ENCODE results near the gene NCKAP5.

The NCKAP5 gene

GRCh38 chr2:133526530-133527300 lies 41.5 kb downstream of the NCKAP5 start:
- no peak overlapping the region for H3K27ac ChIP-seq (replicated peaks)
- DNase-seq (ENCODE audit: low read depth in 1 of 2, low spot score in 1 of 2) = no peak
- no peaks in the 10 kb centered on the region for H3K27me3 ChIP-seq (ENCODE audit: insufficient read depth, poor library complexity, severe bottlenecking)
- no peak for TF ChIP-seq CTCF (IDR thresholded peaks at IDR 0.05; ENCODE audit: insufficient read depth, low read length)
- TF ChIP-seq POLR2AphosphoS5 (IDR thresholded peaks at IDR 0.05; ENCODE audit: low read depth) = no peak
- no peak for TF ChIP-seq SPI1 (IDR thresholded peaks at IDR 0.05; ENCODE audit: borderline replicate concordance, low read depth)
- TF ChIP-seq GABPA (IDR thresholded peaks at IDR 0.05; ENCODE audit: low read depth) = no peak
- TF ChIP-seq REST (IDR thresholded peaks at IDR 0.05; ENCODE audit: insufficient replicate concordance, low read depth) = no peak
- H3K4me3 ChIP-seq (replicated peaks; ENCODE audit: insufficient read depth, low read length) = no peak overlapping the region

- no peak overlapping the region for H3K27ac ChIP-seq (replicated peaks)
- no peak for TF ChIP-seq REST (IDR thresholded peaks at IDR 0.05; ENCODE audit: insufficient replicate concordance, low read depth)
- TF ChIP-seq CTCF (IDR thresholded peaks at IDR 0.05; ENCODE audit: insufficient read depth, low read length) = no peak
- no peak for TF ChIP-seq SPI1 (IDR thresholded peaks at IDR 0.05; ENCODE audit: borderline replicate concordance, low read depth)
- TF ChIP-seq POLR2AphosphoS5 (IDR thresholded peaks at IDR 0.05; ENCODE audit: low read depth) = no peak
- no peak for TF ChIP-seq GABPA (IDR thresholded peaks at IDR 0.05; ENCODE audit: low read depth)
- DNase-seq (ENCODE audit: low read depth in 1 of 2, low spot score in 1 of 2) = no peak
- no peaks in the 10 kb centered on the region for H3K27me3 ChIP-seq (ENCODE audit: insufficient read depth, poor library complexity, severe bottlenecking)
- no peak overlapping the region for H3K4me3 ChIP-seq (replicated peaks; ENCODE audit: insufficient read depth, low read length)
These were observed 42.4 kb downstream of the NCKAP5 start for GRCh38 chr2:133525613-133526529.

GRCh38 chr2:133525090-133525489 lies 43.2 kb downstream of the NCKAP5 start:
- H3K27me3 ChIP-seq (ENCODE audit: insufficient read depth, poor library complexity, severe bottlenecking) = no peaks in the 10 kb centered on the region

More at GRCh38 chr2:133525090-133525489, 43.2 kb downstream of the NCKAP5 start:
- TF ChIP-seq CTCF (IDR thresholded peaks at IDR 0.05; ENCODE audit: insufficient read depth, low read length) (no peak), GABPA (IDR thresholded peaks at IDR 0.05; ENCODE audit: low read depth) (no peak), POLR2AphosphoS5 (IDR thresholded peaks at IDR 0.05; ENCODE audit: low read depth) (no peak), SPI1 (IDR thresholded peaks at IDR 0.05; ENCODE audit: borderline replicate concordance, low read depth) (no peak), REST (IDR thresholded peaks at IDR 0.05; ENCODE audit: insufficient replicate concordance, low read depth) (no peak)
- no peak for DNase-seq (ENCODE audit: low read depth in 1 of 2, low spot score in 1 of 2)
- Histone ChIP-seq H3K27ac (replicated peaks) (no peak overlapping the region), H3K4me3 (replicated peaks; ENCODE audit: insufficient read depth, low read length) (no peak overlapping the region)

All from HL-60 (cell line).